HL-60 (cell line): ENCODE results near the gene PSMD3.
"Not testable (repeated sequence)": the region's sequence is repeated elsewhere in the genome, so short reads cannot be mapped to it uniquely, and the experiment has no call there.

Source experiments
- DNase-seq, 2 experiments: peaks; one replicate each; pipeline ENCODE4 v3.0.0-alpha.2; 2010 to 2020; ENCODE audit warnings: low read depth in 1 of 2, low spot score in 1 of 2
- H3K27ac ChIP-seq: fragments of 250-450 bp; sonication (Bioruptor Pico); replicated peaks from 2 replicates; pipeline ENCODE4 v1.5.1; 2020; ENCODE audit warnings: mild to moderate bottlenecking, moderate library complexity
- H3K27me3 ChIP-seq: fragments of 250-450 bp; sonication (Bioruptor Pico); 2 replicates; pipeline ENCODE4 v1.5.1; 2021; ENCODE audit warnings: mild to moderate bottlenecking, moderate library complexity; ENCODE audit not compliant: insufficient read depth, poor library complexity, severe bottlenecking
- H3K4me3 ChIP-seq: replicated peaks from 2 replicates; pipeline ENCODE4 v1.5.1; 2011; ENCODE audit warnings: mild to moderate bottlenecking, control low read depth, low read length; ENCODE audit not compliant: insufficient read depth
- CTCF ChIP-seq: IDR thresholded peaks from one replicate; pipeline ENCODE4 v1.5.1; 2011; ENCODE audit warnings: low read length, control low read depth, inconsistent platforms; ENCODE audit not compliant: insufficient read depth
- GABPA ChIP-seq: IDR thresholded peaks from 2 replicates; pipeline ENCODE4 v1.6.1; 2012; ENCODE audit warnings: low read depth
- POLR2AphosphoS5 ChIP-seq: IDR thresholded peaks from 2 replicates; pipeline ENCODE4 v1.6.1; 2012; ENCODE audit warnings: low read depth
- REST ChIP-seq: IDR thresholded peaks from 2 replicates; pipeline ENCODE4 v1.6.1; 2012; ENCODE audit warnings: low read depth; ENCODE audit not compliant: insufficient replicate concordance
- SPI1 ChIP-seq: IDR thresholded peaks from 2 replicates; pipeline ENCODE4 v1.6.1; 2012; ENCODE audit warnings: low read depth, mild to moderate bottlenecking, borderline replicate concordance

The PSMD3 gene

DNA sequence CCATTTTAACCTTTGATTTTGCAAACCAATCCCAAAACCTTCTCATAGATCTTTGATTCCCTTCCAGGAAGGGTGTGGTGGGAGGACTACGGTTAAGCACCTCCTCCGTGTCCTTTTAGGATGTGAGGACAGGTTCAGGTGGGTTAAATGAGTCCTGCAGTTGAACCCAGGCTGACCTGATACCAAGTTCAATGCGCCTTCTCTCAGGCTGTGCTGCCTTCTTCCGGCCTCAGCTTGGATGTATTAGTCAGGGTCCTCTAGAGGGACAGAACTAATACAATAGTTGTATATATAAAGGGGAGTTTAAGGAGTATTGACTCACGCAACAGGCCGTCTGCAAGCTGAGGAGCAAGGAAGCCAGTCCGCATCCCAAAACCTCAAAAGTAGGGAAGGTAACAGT, 24.1 kb downstream of the PSMD3 start:
- no peak overlapping the region for H3K4me3 ChIP-seq
- no peak for DNase-seq
- no peak overlapping the region for H3K27ac ChIP-seq
- TF ChIP-seq POLR2AphosphoS5 (no peak), REST (no peak), CTCF (no peak), GABPA (no peak), SPI1 (no peak)
- no peaks in the 10 kb centered on the region for H3K27me3 ChIP-seq

DNA sequence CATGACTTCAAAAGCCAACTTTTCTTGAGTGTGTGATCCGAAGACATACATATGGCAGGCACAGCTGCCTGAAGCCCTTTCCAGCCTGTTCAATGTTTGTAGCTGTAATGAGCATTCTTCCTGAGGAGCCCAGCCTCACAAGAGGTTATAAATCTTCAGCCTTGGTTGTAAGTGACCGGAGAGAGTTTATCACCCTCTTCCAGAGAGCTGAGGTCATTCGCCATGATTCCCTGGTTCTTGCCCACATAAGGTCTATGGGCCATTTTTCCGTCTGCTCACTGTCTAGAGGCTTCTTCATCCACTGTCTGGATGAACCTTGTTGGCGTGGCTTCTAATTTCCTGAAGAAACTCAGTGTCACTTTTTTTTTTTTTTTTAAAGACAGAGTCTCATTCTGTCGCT, 24.9 kb downstream of the PSMD3 start:
- Histone ChIP-seq H3K4me3 (no peak overlapping the region), H3K27me3 (no peaks in the 10 kb centered on the region), H3K27ac (no peak overlapping the region)
- DNase-seq: no peak
- TF ChIP-seq POLR2AphosphoS5 (no peak), GABPA (no peak), SPI1 (no peak), CTCF (no peak)

- not testable (repeated sequence) for DNase-seq, H3K27me3 ChIP-seq
Observed at GRCh38 chr17:40010946-40011500, 30.4 kb downstream of the PSMD3 start.

GRCh38 chr17:40012017-40012647, 31.5 kb downstream of the PSMD3 start:
- not testable (repeated sequence) for H3K4me3 ChIP-seq, H3K27ac ChIP-seq, DNase-seq, H3K27me3 ChIP-seq

More at GRCh38 chr17:40010946-40011500, 30.4 kb downstream of the PSMD3 start:
- H3K27ac ChIP-seq, H3K4me3 ChIP-seq: not testable (repeated sequence)

- TF ChIP-seq POLR2AphosphoS5: no peak
- TF ChIP-seq REST: no peak
- no peak for TF ChIP-seq SPI1
- no peak for TF ChIP-seq CTCF
- no peak for TF ChIP-seq GABPA
- DNase-seq: no peak
- Histone ChIP-seq H3K27me3 (peaks cover 2% of the 10 kb centered on the region), H3K27ac (no peak overlapping the region), H3K4me3 (no peak overlapping the region)
Observed at GRCh38 chr17:40014375-40014980, 33.9 kb downstream of the PSMD3 start.
